ENCODE data around the gene GPC3. TPM values are rescaled to one million over a fixed set of nuclear protein-coding genes. Genes with fewer than 3 reads are reported as not detected.
A peak's percentile ranks its signal among the peaks of the same experiment; 100 is the strongest.

The GPC3 gene
- total and polyA plus RNA-seq, 4 donors = 8.3 to 270 (median 52.4) TPM

- WGBS, 2 donors = 71 to 93% methylated on average over 7 of the region's 7 CpGs
Measured at GRCh38 chrX:133699023-133699728, 286.2 kb downstream of the GPC3 start.

GRCh38 chrX:133698298-133698697, 287.1 kb downstream of the GPC3 start:
- TF ChIP-seq CTCF (IDR thresholded peaks at IDR 0.05; ENCODE audit: control extremely low read depth, extremely low read depth) = no peak
- peaks cover 0 to 18% (median 8%) of the 10 kb centered on the region in 3 donors for H3K27me3 ChIP-seq (ENCODE audit: control insufficient read depth in 3 of 3, insufficient read depth in 3 of 3, low read length in 2 of 3)
- H3K9me3 ChIP-seq (ENCODE audit: control insufficient read depth in 4 of 4, insufficient read depth in 3 of 4, low read length in 3 of 4) = no peaks in the 10 kb centered on the region
- H3K4me3 ChIP-seq = no peak overlapping the region
- ATAC-seq (ENCODE audit: insufficient read depth, low FRiP score) (no peak), DNase-seq (peak in 1 of 3 donors; percentile 46)
- WGBS, 2 donors = 32 to 52% methylated on average over 2 of the region's 2 CpGs
- H3K36me3 ChIP-seq (ENCODE audit: control insufficient read depth in 4 of 4, insufficient read depth in 4 of 4, low read length in 4 of 4) = no peaks in the 10 kb centered on the region
- H3K27ac ChIP-seq (ENCODE audit: low read depth in 1 of 2, low read length in 1 of 2) = no peak overlapping the region
- no peak overlapping the region for H3K9ac ChIP-seq (ENCODE audit: insufficient read depth in 1 of 2, low read length in 2 of 2)
- peaks cover 0 to 4% (median 0%) of the 10 kb centered on the region in 5 donors for H3K4me1 ChIP-seq (ENCODE audit: control insufficient read depth in 5 of 5, insufficient read depth in 5 of 5, low read length in 5 of 5)

More at GRCh38 chrX:133699023-133699728, 286.2 kb downstream of the GPC3 start:
- H3K4me1 ChIP-seq (ENCODE audit: control insufficient read depth in 5 of 5, insufficient read depth in 5 of 5, low read length in 5 of 5) = peaks cover 0 to 4% (median 0%) of the 10 kb centered on the region in 5 donors
- H3K9me3 ChIP-seq (ENCODE audit: control insufficient read depth in 4 of 4, insufficient read depth in 3 of 4, low read length in 3 of 4) = no peaks in the 10 kb centered on the region
- H3K27ac ChIP-seq (ENCODE audit: low read depth in 1 of 2, low read length in 1 of 2) = no peak overlapping the region
- TF ChIP-seq CTCF (IDR thresholded peaks at IDR 0.05; ENCODE audit: control extremely low read depth, extremely low read depth) = no peak
- no peaks in the 10 kb centered on the region for H3K36me3 ChIP-seq (ENCODE audit: control insufficient read depth in 4 of 4, insufficient read depth in 4 of 4, low read length in 4 of 4)
- peaks cover 0 to 17% (median 8%) of the 10 kb centered on the region in 3 donors for H3K27me3 ChIP-seq (ENCODE audit: control insufficient read depth in 3 of 3, insufficient read depth in 3 of 3, low read length in 2 of 3)
- ATAC-seq (ENCODE audit: insufficient read depth, low FRiP score) = no peak
- no peak overlapping the region for H3K4me3 ChIP-seq
- H3K9ac ChIP-seq (ENCODE audit: insufficient read depth in 1 of 2, low read length in 2 of 2) = no peak overlapping the region
- no peak for DNase-seq

- 37 to 42% methylated on average over 3 of the region's 3 CpGs for WGBS, 2 donors
- TF ChIP-seq CTCF (IDR thresholded peaks at IDR 0.05; ENCODE audit: control extremely low read depth, extremely low read depth) = no peak
- H3K27me3 ChIP-seq (ENCODE audit: control insufficient read depth in 3 of 3, insufficient read depth in 3 of 3, low read length in 2 of 3) = peaks cover 0 to 18% (median 10%) of the 10 kb centered on the region in 3 donors
- DNase-seq (no peak), ATAC-seq (ENCODE audit: insufficient read depth, low FRiP score) (no peak)
- H3K36me3 ChIP-seq (ENCODE audit: control insufficient read depth in 4 of 4, insufficient read depth in 4 of 4, low read length in 4 of 4) = no peaks in the 10 kb centered on the region
- H3K9ac ChIP-seq (ENCODE audit: insufficient read depth in 1 of 2, low read length in 2 of 2) = no peak overlapping the region
- peaks cover 0 to 4% (median 0%) of the 10 kb centered on the region in 5 donors for H3K4me1 ChIP-seq (ENCODE audit: control insufficient read depth in 5 of 5, insufficient read depth in 5 of 5, low read length in 5 of 5)
- no peak overlapping the region for H3K27ac ChIP-seq (ENCODE audit: low read depth in 1 of 2, low read length in 1 of 2)
- no peak overlapping the region for H3K4me3 ChIP-seq
- no peaks in the 10 kb centered on the region for H3K9me3 ChIP-seq (ENCODE audit: control insufficient read depth in 4 of 4, insufficient read depth in 3 of 4, low read length in 3 of 4)
Measured at GRCh38 chrX:133697656-133698055, 287.7 kb downstream of the GPC3 start.
